HEK293T (cell line): ENCODE results near the gene RASGRP4.

Experiments used
- ARNT ChIP-seq: fragments of 450-650 bp; IDR thresholded peaks from 2 replicates; pipeline ENCODE4 v1.6.1; 2017; ENCODE audit warnings: mild to moderate bottlenecking
- BHLHE40 ChIP-seq: fragments of 450-650 bp; IDR thresholded peaks from 2 replicates; pipeline ENCODE4 v1.6.1; 2016; ENCODE audit warnings: mild to moderate bottlenecking, moderate library complexity, borderline replicate concordance
- CTBP1 ChIP-seq: fragments of 450-650 bp; IDR thresholded peaks from 2 replicates; pipeline ENCODE4 v1.6.1; 2016; ENCODE audit warnings: borderline replicate concordance
- ELF4 ChIP-seq: fragments of 450-650 bp; IDR thresholded peaks from 2 replicates; pipeline ENCODE4 v1.6.1; 2017; ENCODE audit warnings: antibody characterized with exemption
- FOXA1 ChIP-seq: fragments of 450-650 bp; IDR thresholded peaks from 2 replicates; pipeline ENCODE4 v1.6.1; 2016; ENCODE audit warnings: mild to moderate bottlenecking
- FOXK2 ChIP-seq: fragments of 450-650 bp; IDR thresholded peaks from 2 replicates; pipeline ENCODE4 v1.6.1; 2016; ENCODE audit warnings: mild to moderate bottlenecking
- FOXM1 ChIP-seq: fragments of 450-650 bp; IDR thresholded peaks from 2 replicates; pipeline ENCODE4 v1.6.1; 2017; ENCODE audit warnings: mild to moderate bottlenecking, borderline replicate concordance
- HDGF ChIP-seq: fragments of 450-650 bp; IDR thresholded peaks from 2 replicates; pipeline ENCODE4 v1.6.1; 2017; ENCODE audit warnings: antibody characterized with exemption, borderline replicate concordance
- NFRKB ChIP-seq: fragments of 450-650 bp; IDR thresholded peaks from 2 replicates; pipeline ENCODE4 v1.6.1; 2016; ENCODE audit warnings: mild to moderate bottlenecking, moderate library complexity
- PKNOX1 ChIP-seq: fragments of 450-650 bp; IDR thresholded peaks from 2 replicates; pipeline ENCODE4 v1.6.1; 2016
- SP1 ChIP-seq: fragments of 450-650 bp; IDR thresholded peaks from 2 replicates; pipeline ENCODE4 v1.6.1; 2017
- SUZ12 ChIP-seq: fragments of 450-650 bp; IDR thresholded peaks from 2 replicates; pipeline ENCODE4 v1.6.1; 2016; ENCODE audit warnings: mild to moderate bottlenecking
- ZNF384 ChIP-seq: fragments of 450-650 bp; IDR thresholded peaks from 2 replicates; pipeline ENCODE4 v1.6.1; 2016

GRCh38 chr19:38361633-38362075 lies 64.4 kb downstream of the RASGRP4 start:
- TF ChIP-seq SP1 (no peak), ELF4 (no peak), PKNOX1 (no peak), NFRKB (no peak), FOXA1 (no peak), ZNF384 (no peak), HDGF (no peak), ARNT (no peak), FOXK2 (no peak), SUZ12 (no peak), FOXM1 (no peak), BHLHE40 (no peak), CTBP1 (no peak)
